A549 (cell line): ENCODE measurements around the gene ATP9A. TPM values are rescaled to one million over a fixed set of nuclear protein-coding genes. Genes with fewer than 3 reads are reported as not detected.

ENCODE experiments used
- ATAC-seq, 2 experiments: fragments of 200-7000 bp in 1 of 2; fragments of >200 bp in 1 of 2; cut with Nextera tagmentation in 1 of 2; cut with Tn5 transposase in 1 of 2; 3 replicates each; pipeline versions ENCODE4 v1.8.0 to v1.9.1; 2018 to 2020; ENCODE audit warnings: mild to moderate bottlenecking in 1 of 2, moderate library complexity in 1 of 2
- CTCF ChIA-PET: fragments of 300-600 bp; sonication (Branson Sonifier 250); formaldehyde crosslinking; extraction: SDS; loops from one replicate; lab custom pipeline; 2021; ENCODE audit warnings: antibody characterized with exemption, inconsistent platforms; lab: Yijun Ruan, JAX
- POLR2A ChIA-PET: fragments of 350-600 bp; formaldehyde crosslinking; extraction: SDS; loops from one replicate; lab custom pipeline; 2021; ENCODE audit warnings: antibody characterized with exemption, inconsistent platforms; lab: Yijun Ruan, JAX
- DNase-seq, 2 experiments: peaks; one replicate each; pipeline versions ENCODE4 v3.0.0 to v3.0.0-alpha.2; 2011 to 2016; ENCODE audit warnings: low read depth in 1 of 2, low spot score in 1 of 2
- FAIRE-seq: peaks from 2 replicates; lab custom pipeline; 2011; peaks lifted over from hg19 to GRCh38; lab: Jason Lieb, UNC
- H3K27ac ChIP-seq, 2 experiments: fragments of >200 bp; sonication (Bioruptor Twin); formaldehyde crosslinking; 3 replicates each; pipeline ENCODE4 v1.5.1; 2016 to 2017
- H3K4me1 ChIP-seq: fragments of >200 bp; sonication (Bioruptor Twin); formaldehyde crosslinking; 3 replicates; pipeline ENCODE4 v1.6.1; 2016
- H3K4me2 ChIP-seq: fragments of >200 bp; sonication (Bioruptor Twin); formaldehyde crosslinking; 3 replicates; pipeline ENCODE4 v1.6.1; 2016
- H3K4me3 ChIP-seq: fragments of >200 bp; sonication (Bioruptor Twin); formaldehyde crosslinking; 3 replicates; pipeline ENCODE4 v1.5.1; 2016
- H3K9me3 ChIP-seq: fragments of >200 bp; sonication (Bioruptor Twin); formaldehyde crosslinking; 3 replicates; pipeline ENCODE4 v1.6.1; 2016
- CBX2 ChIP-seq: fragments of 200-600 bp; sonication (generic); IDR thresholded peaks from 2 replicates; pipeline ENCODE4 v1.6.1; 2016; ENCODE audit warnings: low read depth, mild to moderate bottlenecking, borderline replicate concordance
- CBX8 ChIP-seq: fragments of 200-600 bp; sonication (generic); IDR thresholded peaks from 2 replicates; pipeline ENCODE4 v1.6.1; 2016
- CEBPB ChIP-seq, 2 experiments: fragments of >200 bp in 1 of 2; sonication (Bioruptor Twin) in 1 of 2; formaldehyde crosslinking in 1 of 2; IDR thresholded peaks; 2 replicates each; pipeline ENCODE4 v1.6.1; 2012 to 2016
- CHD2 ChIP-seq: fragments of 150-350 bp; IDR thresholded peaks from 2 replicates; pipeline ENCODE4 v1.6.1; 2014; ENCODE audit warnings: low read length; ENCODE audit not compliant: partially characterized antibody
- ELK1 ChIP-seq: fragments of 150-350 bp; IDR thresholded peaks from 2 replicates; pipeline ENCODE4 v1.6.1; 2014; ENCODE audit warnings: low read depth, mild to moderate bottlenecking, low read length
- EP300 ChIP-seq, 2 experiments: fragments of >200 bp; sonication (Bioruptor Twin); formaldehyde crosslinking; IDR thresholded peaks; 2 replicates in 1 of 2; 3 replicates in 1 of 2; pipeline ENCODE4 v1.6.1; 2016 to 2017
- ESRRA ChIP-seq: fragments of 150-350 bp; IDR thresholded peaks from 2 replicates; pipeline ENCODE4 v1.6.1; 2014; ENCODE audit warnings: mild to moderate bottlenecking, low read length, borderline replicate concordance
- HEYL ChIP-seq: fragments of 250-450 bp; sonication (Bioruptor Pico); IDR thresholded peaks from 2 replicates; pipeline ENCODE4 v1.8.0; 2021; ENCODE audit warnings: mild to moderate bottlenecking, moderate library complexity
- HOXA7 ChIP-seq: fragments of 250-450 bp; sonication (Bioruptor Pico); IDR thresholded peaks from 2 replicates; pipeline ENCODE4 v1.5.0; 2020; ENCODE audit warnings: mild to moderate bottlenecking, moderate library complexity
- HOXB5 ChIP-seq: fragments of 250-450 bp; sonication (Bioruptor Pico); IDR thresholded peaks from 2 replicates; pipeline ENCODE4 v1.5.0; 2020; ENCODE audit warnings: mild to moderate bottlenecking, moderate library complexity
- JUN ChIP-seq, 2 experiments: fragments of >200 bp; sonication (Bioruptor Twin); formaldehyde crosslinking; IDR thresholded peaks; 2 replicates in 1 of 2; 3 replicates in 1 of 2; pipeline ENCODE4 v1.6.1; 2016 to 2017
- KDM1A ChIP-seq: fragments of 200-600 bp; sonication (generic); IDR thresholded peaks from 2 replicates; pipeline ENCODE4 v1.6.1; 2016; ENCODE audit warnings: low read depth, mild to moderate bottlenecking
- KDM5A ChIP-seq: fragments of 200-600 bp; sonication (generic); IDR thresholded peaks from 2 replicates; pipeline ENCODE4 v1.6.1; 2016; ENCODE audit warnings: antibody characterized with exemption, mild to moderate bottlenecking
- MAFK ChIP-seq: fragments of 450-650 bp; IDR thresholded peaks from 2 replicates; pipeline ENCODE4 v1.6.1; 2014; ENCODE audit not compliant: partially characterized antibody
- MYC ChIP-seq: IDR thresholded peaks from 2 replicates; pipeline ENCODE4 v1.6.1; 2012; ENCODE audit warnings: mild to moderate bottlenecking, inconsistent platforms, low read length, improper control_type of control experiment, borderline replicate concordance
- NPAS2 ChIP-seq: fragments of 250-450 bp; sonication (Bioruptor Pico); IDR thresholded peaks from 2 replicates; pipeline ENCODE4 v1.8.0; 2022; ENCODE audit warnings: mild to moderate bottlenecking, moderate library complexity, borderline replicate concordance
- PHF8 ChIP-seq: fragments of 200-600 bp; sonication (generic); IDR thresholded peaks from 2 replicates; pipeline ENCODE4 v1.6.1; 2016; ENCODE audit warnings: low read depth, mild to moderate bottlenecking, antibody characterized with exemption, moderate library complexity, borderline replicate concordance
- POLR2A ChIP-seq: IDR thresholded peaks from 2 replicates; pipeline ENCODE4 v1.6.1; 2012; ENCODE audit warnings: mild to moderate bottlenecking, low read length
- POLR2AphosphoS2 ChIP-seq: conservative IDR thresholded peaks from 2 replicates; pipeline ENCODE4 v1.6.1; 2012; ENCODE audit warnings: low read length, improper control_type of control experiment, inconsistent platforms
- RFX5 ChIP-seq: fragments of 450-650 bp; IDR thresholded peaks from 2 replicates; pipeline ENCODE4 v1.7.1; 2014; ENCODE audit warnings: antibody characterized with exemption, mild to moderate bottlenecking, moderate library complexity
- SMC3 ChIP-seq: fragments of >200 bp; sonication (Bioruptor Twin); formaldehyde crosslinking; IDR thresholded peaks from 3 replicates; pipeline ENCODE4 v1.6.1; 2018; ENCODE audit warnings: inconsistent platforms
- SREBF2 ChIP-seq: fragments of 450-650 bp; IDR thresholded peaks from 2 replicates; pipeline ENCODE4 v1.6.1; 2014; ENCODE audit warnings: mild to moderate bottlenecking, moderate library complexity
- TFCP2L1 ChIP-seq: fragments of 250-450 bp; sonication (Bioruptor Pico); IDR thresholded peaks from 2 replicates; pipeline ENCODE4 v1.5.0; 2021; ENCODE audit warnings: mild to moderate bottlenecking
- TP53 ChIP-seq: fragments of 250-450 bp; sonication (Bioruptor Pico); IDR thresholded peaks from 2 replicates; pipeline ENCODE4 v1.5.0; 2021; ENCODE audit warnings: mild to moderate bottlenecking, moderate library complexity
- ZC3H11A ChIP-seq: fragments of 450-650 bp; IDR thresholded peaks from 2 replicates; pipeline ENCODE4 v1.6.1; 2014; ENCODE audit warnings: antibody characterized with exemption, mild to moderate bottlenecking
- ZNF302 ChIP-seq: fragments of 250-450 bp; sonication (Bioruptor Pico); IDR thresholded peaks from 2 replicates; pipeline ENCODE4 v1.9.0; 2021; ENCODE audit warnings: inconsistent platforms, mild to moderate bottlenecking, moderate library complexity
- WGBS: methylation state at CpG from one replicate; pipeline ENCODE4 v1.1.6; 2017; ENCODE audit errors: missing lambda C conversion rate; 5-methylcytosine and 5-hydroxymethylcytosine counted together
- polyA plus RNA-seq, 4 experiments: library from polyadenylated mRNA; depleted of rRNA in 3 of 4; stranded (reverse); fragments of >200 nt; fragmentation: RNase III in 1 of 4; extraction: RNeasy Plus Mini Kit Qiagen cat#74134 plus additional on column Dnase treatment in 1 of 4; gene quantifications; 2 replicates in 3 of 4; 3 replicates in 1 of 4; pipeline ENCODE4 v1.2.3, GENCODE V29; 2011 to 2017
- TF ChIP-seq, protein P1 (sequence below): fragments of 250-450 bp; sonication (Bioruptor Pico); IDR thresholded peaks from 2 replicates; pipeline ENCODE4 v1.5.0; 2020; ENCODE audit warnings: low read depth, mild to moderate bottlenecking, moderate library complexity
- TF ChIP-seq, protein P2 (sequence below): fragments of >200 bp; sonication (Bioruptor Twin); formaldehyde crosslinking; IDR thresholded peaks from 2 replicates; pipeline ENCODE4 v1.6.1; 2016

ATP9A gene
- polyA plus RNA-seq, 2 of the 4 experiments (the other 2 are of a cell fraction), result 9.9 to 23.6 TPM

GRCh38 chr20:51562332-51563173, 205.6 kb downstream of the ATP9A start (continued):
- no peak for TF ChIP-seq TFCP2L1 (CRISPR knock-in tag)
- no peak for TF ChIP-seq MYC
- TF ChIP-seq TP53, result no peak
- TF ChIP-seq SREBF2, result no peak
- TF ChIP-seq JUN (IDR thresholded peaks at IDR 0.05), result peak in 1 of 2 experiments; percentile 15; a peak in 1 of 5 replicates
- no peak for TF ChIP-seq CHD2
- no peak for TF ChIP-seq POLR2AphosphoS2
- TF ChIP-seq ELK1, result no peak
- TF ChIP-seq SMC3, result peak; percentile 51; the same call in 2 of the 3 replicates
- TF ChIP-seq, protein P1, sequence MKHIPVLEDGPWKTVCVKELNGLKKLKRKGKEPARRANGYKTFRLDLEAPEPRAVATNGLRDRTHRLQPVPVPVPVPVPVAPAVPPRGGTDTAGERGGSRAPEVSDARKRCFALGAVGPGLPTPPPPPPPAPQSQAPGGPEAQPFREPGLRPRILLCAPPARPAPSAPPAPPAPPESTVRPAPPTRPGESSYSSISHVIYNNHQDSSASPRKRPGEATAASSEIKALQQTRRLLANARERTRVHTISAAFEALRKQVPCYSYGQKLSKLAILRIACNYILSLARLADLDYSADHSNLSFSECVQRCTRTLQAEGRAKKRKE (CRISPR knock-in tag), result no peak
- TF ChIP-seq ESRRA, result no peak
- TF ChIP-seq EP300 (IDR thresholded peaks at IDR 0.05), result no peak

- ChIA-PET POLR2A (interaction anchor here (0.9 to 2.9 kb wide), 2 partner anchors 105 to 176 kb away, joined by 4 to 29 read pairs; no protein-coding TSS in a partner anchor), CTCF (interaction anchor here (1.0 to 4.8 kb wide), 10 partner anchors 8 to 577 kb away, joined by 3 to 25 read pairs (median 6); partner anchors contain the start of gene NFATC2)
- Histone ChIP-seq H3K4me3 (peak overlapping the region; percentile 59), H3K9me3 (no peaks in the 10 kb centered on the region), H3K4me2 (peak overlapping the region; percentile 93)
- FAIRE-seq (no peak), ATAC-seq (no peak)
- WGBS, result 3% methylated on average over 10 of the region's 10 CpGs
- TF ChIP-seq TFCP2L1 (CRISPR knock-in tag) (no peak), PHF8 (no peak), CBX8 (no peak), EP300 (IDR thresholded peaks at IDR 0.05) (no peak), ESRRA (no peak), RFX5 (no peak), CHD2 (no peak), HOXA7 (CRISPR knock-in tag) (no peak)
- TF ChIP-seq, protein P2, sequence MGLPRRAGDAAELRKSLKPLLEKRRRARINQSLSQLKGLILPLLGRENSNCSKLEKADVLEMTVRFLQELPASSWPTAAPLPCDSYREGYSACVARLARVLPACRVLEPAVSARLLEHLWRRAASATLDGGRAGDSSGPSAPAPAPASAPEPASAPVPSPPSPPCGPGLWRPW, result no peak
- TF ChIP-seq, all 56 proteins: peak for 0
- peak overlapping the region; percentile 88 to 89 for H3K27ac ChIP-seq
- peaks cover 45% of the 10 kb centered on the region for H3K4me1 ChIP-seq
- DNase-seq, result peak in 1 of 2 experiments; percentile 26
Measured at GRCh38 chr20:51562027-51562331, 206.2 kb downstream of the ATP9A start.

DNA sequence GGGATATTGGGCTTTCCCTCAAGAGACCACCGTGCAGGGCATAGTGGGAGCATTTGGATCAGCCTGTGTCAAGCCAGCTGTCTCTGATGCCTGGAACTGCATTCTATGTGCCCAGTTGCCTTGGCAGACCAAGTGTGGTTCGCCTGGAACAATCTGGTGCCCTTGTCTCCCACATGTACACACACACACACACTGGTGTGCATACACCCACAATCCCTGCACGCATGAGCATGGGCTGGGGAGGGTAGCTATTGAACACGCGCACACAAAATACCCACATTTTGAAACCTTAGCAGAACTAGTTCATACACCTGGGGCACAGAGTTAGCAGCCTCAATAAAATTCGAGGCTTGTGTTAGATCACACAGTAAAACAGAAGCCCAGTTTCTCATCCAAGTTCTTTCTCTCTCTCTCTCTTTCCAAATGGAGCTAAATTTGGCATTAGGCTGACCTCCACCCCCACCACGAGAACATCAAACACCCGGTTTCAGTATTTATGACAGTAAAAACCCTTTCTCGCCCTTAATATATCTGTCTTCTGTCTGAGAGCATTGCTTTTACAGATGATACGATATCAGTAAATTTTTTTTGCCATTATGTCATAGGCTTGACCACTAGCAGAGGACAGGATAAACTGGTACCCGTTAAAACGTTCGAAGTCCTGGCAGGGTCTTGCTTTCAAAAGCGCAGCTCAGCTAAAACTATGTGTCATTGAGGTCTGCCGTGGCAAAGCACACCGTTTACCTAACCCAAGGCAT, 207.5 kb downstream of the ATP9A start:
- peak overlapping the region in 1 of 2 experiments; percentile 22; a peak in 1 of 6 replicates for H3K27ac ChIP-seq
- ChIA-PET CTCF (interaction anchor here (0.6 to 4.8 kb wide), 4 partner anchors 34 to 188 kb away, joined by 3 to 25 read pairs (median 4); no protein-coding TSS in a partner anchor), POLR2A (no interaction called here)
- peaks cover 40% of the 10 kb centered on the region for H3K4me1 ChIP-seq
- peak overlapping the region; percentile 59; the same call in 1 of the 3 replicates for H3K4me3 ChIP-seq
- H3K4me2 ChIP-seq, result peak overlapping the region; percentile 93
- H3K9me3 ChIP-seq, result no peaks in the 10 kb centered on the region
- WGBS, result 48% methylated on average over 16 of the region's 16 CpGs
- DNase-seq (no peak), FAIRE-seq (no peak), ATAC-seq (no peak)
- TF ChIP-seq ZNF302 (CRISPR knock-in tag) (no peak), POLR2A (no peak), KDM1A (no peak), HEYL (CRISPR knock-in tag) (no peak), ZC3H11A (no peak), CEBPB (IDR thresholded peaks at IDR 0.05) (no peak), NPAS2 (CRISPR knock-in tag) (no peak), JUN (IDR thresholded peaks at IDR 0.05) (no peak), HOXB5 (CRISPR knock-in tag) (no peak), CHD2 (no peak), MYC (no peak), KDM5A (no peak), CBX2 (no peak), MAFK (no peak)
